COLO829 (cell line): ENCODE results near the gene RAB44.
"Not testable (repeated sequence)": the region's sequence is repeated elsewhere in the genome, so short reads cannot be mapped to it uniquely, and the experiment has no call there.

Source experiments
- DNase-seq: peaks from one replicate; pipeline ENCODE4 v3.0.0; 2012; ENCODE audit warnings: low spot score

RAB44 gene

DNA sequence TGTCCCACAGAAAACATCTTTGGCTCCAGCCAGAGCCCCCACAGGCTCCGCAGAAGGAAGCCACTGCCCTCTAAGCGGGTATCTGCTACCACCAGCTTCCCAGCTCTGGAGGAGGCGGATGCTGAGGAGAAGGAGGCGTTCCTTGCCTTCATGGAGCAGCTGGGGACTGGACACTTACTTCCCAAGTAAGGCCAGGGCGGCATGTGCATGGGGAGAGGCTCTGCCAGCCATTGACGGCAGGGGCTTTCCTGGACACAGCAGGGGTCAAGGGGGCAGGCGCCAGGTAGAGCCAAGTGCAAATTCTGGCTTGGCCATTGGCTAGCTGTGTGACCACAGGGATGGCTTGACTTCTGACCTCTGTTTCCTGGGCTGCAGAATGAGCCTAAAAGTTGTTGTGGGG lies 17.8 kb downstream of the RAB44 start:
- DNase-seq, result no peak

DNA sequence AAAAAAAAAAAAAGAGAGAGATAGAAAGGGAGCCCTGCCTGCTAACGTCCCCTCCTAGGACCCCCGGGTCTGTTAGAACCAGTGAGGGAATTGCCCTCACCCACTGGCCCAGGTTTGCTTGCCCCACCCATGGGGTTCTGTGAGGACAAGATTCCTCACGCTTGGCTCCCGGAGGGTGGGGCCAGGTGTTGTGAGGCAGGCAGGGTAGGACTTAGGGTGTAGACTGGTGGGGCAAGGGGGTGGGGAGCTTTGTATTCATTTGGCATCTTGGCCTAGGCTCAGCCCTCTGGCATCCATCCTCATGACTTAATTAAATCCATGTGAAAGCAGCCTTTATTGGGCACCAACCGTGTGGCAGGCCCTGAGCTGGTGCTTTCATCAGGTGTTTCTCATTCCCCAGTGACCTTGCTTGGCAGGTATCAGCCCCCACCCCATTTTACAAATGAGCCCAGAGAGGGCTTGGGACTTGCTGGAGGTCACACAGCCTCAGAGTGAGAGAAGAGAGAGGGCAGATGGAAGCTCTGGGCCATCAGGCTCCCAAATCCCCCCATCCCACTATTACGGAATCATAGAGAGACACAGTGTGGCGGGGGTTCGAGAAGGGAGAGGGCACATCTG lies 19.0 kb downstream of the RAB44 start:
- no peak for DNase-seq

DNA sequence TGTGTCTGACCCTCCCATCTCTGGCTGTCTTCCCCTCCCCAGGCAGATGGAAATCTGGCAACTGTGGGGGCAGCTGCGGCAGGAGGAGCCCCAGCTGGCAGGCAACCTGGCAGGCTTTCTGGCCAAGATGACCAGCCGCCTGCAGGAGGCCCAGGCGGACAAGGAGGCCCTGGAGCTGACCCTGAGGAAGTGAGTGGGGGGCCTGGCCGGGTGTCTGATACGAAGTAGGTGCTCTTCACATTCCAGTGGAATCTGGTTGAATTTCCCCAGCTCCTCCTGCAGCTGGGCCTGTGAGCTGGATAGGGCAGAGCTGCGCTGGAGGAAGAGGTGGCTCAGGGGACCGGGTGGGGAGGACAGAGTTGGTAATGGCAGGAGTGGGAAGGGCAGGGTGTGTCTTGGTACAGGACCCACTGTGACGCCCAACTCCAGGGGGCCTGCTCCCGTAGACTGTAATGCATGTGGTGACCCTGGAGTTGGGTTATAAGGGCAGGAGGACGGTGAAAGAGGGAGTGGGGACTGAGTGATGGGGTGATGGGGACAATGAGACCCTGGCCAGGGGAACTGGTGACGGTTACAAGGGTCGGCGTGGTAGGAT lies 19.7 kb downstream of the RAB44 start:
- DNase-seq, result no peak

DNA sequence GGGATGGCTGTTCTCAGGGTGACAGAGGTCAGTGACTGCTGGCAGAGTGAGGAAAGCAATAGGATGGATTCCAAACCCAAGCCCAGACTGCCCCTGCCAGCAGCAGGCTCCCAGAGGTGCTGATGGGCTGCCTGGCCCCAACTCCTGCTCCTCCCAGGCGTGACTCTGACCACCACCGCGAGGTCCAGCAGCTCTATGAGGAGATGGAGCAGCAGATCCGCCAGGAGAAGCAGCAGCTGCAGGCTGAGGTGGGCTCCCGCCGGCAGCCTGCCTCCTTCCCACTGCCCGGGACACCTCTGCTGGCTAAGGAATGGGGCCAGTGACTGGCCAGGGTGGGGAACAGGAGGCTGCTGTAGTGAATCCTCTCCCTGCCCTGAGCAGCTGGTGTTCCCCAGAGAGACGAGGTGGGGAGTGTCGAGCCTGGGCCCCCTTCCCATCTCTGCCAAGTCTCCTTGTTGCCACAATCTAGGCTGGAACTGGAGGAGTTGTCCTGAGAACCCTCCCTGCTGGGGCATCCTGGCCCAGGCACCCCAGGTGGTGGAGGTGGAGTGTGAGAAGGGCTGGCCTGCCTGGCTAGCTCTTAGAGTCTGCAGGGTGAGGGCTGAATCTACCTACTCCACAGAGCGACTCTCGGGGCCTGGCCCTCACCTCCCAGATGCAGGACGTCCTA lies 20.4 kb downstream of the RAB44 start:
- DNase-seq, result no peak

DNA sequence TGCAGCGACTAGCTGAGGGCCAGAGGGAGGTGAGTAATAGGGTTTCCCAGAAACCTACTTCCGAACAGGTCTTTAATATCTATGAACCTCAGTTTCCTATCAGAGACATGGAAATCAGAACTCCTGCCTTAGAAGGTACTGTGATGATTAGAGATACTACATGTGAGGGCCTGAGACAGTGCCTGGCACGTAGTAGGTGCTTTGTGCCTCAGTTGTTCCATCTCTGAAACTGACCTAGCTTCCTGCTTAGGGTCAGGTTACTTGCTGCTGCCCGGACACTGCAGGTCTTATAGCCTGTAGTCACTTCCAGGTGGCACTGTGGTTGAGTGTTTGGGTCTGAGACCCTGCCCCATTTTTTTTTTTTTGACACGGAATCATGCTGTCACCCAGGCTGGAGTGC lies 20.9 kb downstream of the RAB44 start:
- no peak for DNase-seq

DNA sequence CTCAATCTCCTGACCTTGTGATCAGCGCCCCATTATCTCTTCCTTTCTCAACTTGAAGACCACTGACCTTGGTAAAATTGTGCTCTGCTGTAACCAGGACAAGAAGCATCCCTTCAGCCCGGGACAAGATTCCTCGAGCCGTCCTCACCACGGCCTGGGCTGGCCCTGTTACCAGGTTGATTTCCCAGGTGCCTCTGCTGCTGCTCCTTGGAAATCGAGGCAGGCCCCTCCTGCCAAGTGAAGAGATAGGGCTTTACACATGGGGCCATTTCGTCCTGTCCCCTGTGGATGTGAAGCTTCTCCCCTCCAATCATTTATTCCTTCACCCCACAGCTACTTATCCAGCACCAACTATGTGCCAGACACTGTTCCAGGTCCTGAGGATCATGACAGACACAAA lies 21.5 kb downstream of the RAB44 start:
- DNase-seq, result no peak

DNA sequence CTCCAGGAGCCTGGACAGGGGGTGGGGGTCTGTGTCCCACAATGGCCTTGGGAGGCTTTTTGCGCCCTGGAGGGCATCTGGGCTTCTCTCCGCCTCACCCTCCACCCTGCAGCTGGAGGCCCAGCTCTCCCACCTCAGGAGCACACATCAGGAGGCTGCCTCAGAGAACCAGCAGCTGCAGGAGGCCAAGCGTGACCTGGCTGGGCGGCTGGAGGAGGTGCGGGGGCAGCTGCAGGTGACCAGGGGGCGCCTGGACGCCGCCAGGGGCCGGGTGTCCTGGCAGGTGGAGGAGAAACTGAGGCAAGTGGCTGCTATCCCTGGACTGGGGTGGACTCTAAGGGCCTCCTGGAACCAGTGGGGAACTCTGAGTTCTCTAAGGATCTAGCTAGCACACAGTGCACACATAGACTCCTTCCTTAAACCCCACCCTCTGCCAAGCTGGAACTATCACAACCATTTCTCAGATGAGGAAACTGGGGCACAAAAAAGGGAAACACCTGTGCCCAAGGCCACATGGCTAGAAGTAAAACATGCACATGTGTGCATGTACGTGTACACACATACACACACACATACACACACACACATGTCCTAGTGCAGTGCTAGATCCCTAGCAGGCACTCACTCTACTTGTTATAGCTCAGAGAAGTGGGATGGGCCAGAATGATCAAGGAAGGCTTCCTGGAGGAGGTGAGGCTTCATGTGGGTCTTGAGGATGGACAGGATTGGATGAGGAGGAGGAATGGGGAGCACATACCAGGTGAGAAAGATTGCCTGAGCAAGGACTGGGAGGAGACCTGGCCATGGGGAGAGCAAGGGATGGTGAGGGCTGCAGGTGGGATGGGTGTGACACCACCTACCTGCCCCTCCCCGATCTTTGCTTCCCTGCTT lies 22.9 kb downstream of the RAB44 start:
- no peak for DNase-seq

DNA sequence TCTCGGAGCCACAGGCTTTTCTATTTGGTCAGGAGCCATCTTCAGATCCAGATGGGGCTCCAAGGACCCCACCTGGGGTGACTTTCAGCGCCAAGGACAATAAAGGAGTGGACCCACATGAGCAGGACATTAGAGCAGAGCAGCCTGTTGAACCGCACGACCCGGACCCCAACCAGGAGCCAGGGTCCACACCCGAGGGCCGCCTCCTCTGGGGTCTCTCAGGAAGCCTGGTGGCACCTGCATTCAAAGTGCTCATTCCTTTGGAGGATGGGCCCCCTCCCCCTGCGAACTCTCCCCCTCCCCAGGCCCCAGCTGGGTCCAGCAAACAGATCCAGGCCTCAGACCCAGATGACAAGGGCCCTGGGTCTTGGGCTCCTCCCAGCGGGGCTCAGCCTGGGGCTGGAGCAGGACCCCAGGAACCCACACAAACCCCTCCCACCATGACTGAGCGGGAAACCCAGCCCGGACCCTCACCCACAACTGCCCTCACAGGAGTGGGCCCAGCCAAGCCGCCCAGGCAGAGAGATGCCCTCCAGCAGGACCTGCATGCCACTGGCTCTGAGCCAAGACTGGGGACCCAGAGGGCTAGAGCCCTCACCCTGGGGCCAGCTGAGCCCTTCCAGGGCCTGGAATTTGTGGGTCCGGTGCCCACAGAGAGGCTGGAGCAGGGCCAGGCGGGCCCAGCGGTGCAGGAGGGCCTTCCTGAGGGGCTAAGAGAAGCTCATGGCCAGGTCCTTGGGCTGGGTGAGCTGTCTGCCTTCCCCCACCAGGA lies 23.9 kb downstream of the RAB44 start:
- no peak for DNase-seq

DNA sequence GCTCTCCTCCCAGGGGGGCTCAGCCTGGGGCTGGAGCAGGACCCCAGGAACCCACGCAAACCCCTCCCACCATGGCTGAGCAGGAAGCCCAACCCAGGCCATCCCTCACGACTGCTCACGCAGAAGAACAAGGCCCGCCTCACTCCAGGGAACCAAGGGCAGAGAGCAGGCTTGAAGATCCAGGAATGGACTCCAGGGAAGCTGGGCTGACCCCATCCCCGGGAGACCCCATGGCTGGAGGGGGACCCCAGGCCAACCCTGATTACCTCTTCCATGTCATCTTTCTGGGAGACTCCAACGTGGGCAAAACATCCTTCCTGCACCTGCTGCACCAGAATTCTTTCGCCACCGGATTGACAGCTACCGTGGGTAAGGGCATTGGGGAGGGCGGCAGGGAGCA lies 24.7 kb downstream of the RAB44 start:
- DNase-seq, result no peak

DNA sequence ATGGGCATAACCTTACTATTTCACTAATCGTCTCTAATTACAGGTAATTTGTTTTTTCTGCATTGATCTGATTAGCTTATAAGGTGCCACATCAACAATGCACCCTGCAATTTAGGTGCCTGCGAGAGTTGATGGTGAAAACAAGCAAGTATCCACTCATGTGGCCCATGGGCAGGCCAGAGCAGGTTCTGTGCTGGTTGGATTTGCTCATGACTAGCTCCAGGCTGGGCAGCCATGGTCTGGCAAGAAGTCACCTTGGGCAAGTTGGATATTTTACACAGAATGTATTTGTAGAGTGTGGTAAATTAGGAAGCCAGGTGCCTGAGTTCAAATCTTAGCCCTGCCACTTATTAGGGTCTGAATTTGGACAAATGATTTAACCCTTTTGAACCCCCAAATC lies 25.3 kb downstream of the RAB44 start:
- DNase-seq, result no peak

DNA sequence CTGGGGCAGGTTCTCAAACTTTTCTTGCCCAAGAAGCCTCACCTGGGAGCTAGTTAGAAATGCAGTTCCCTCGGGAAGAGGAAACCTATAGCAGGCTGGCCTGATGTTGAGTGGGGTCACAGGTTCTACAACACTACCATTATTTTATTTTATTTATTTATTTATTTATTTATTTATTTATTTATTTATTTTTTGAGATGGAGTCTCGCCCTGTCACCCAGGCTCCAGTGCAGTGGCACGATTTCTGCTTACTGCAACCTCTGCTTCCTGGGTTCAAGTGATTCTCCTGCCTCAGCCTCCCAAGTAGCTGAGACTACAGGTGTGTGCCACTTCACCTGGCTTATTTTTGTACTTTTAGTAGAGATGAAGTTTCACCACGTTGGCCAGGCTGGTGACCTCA lies 26.4 kb downstream of the RAB44 start:
- not testable (repeated sequence) for DNase-seq

DNA sequence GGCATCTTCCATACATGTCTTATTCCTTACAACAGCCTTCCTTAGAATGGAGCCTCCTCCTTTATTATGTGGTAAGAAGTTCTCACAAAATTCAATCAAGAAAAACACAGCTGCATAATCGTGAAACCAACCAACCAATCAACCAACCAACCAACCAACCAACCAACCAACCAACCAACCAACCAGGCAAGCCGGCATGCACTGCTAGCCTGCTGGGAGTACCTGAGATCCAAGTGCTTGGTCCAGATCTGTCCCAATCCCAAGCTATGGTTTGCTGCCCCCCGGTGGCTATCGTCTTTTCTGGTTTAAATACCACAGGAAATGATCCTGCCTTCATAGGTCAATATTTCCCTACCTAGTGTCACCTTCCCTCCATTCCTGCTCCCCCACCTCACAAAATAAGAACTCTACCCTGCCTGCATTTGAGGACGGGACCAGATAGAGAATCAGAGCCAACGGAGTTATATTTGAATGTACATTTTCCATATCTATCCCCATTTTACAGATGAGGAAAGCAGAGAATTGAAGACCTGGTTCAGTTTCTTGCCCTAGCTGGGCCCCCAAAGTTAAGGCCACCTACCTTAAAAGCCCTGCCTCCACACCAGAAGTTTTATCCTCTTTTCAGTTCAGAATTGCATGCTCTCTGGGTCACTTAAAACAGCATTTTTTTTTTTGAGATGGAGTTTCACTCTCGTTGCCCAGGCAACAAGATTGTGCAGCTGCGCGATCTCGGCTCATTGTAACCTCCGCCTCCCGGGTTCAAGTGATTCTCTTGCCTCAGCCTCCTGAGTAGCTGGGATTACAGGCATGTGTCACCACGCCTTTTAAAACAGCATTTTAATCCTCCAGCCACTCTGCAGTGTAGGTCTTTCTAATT lies 27.1 kb downstream of the RAB44 start:
- peak; percentile 77 for DNase-seq

DNA sequence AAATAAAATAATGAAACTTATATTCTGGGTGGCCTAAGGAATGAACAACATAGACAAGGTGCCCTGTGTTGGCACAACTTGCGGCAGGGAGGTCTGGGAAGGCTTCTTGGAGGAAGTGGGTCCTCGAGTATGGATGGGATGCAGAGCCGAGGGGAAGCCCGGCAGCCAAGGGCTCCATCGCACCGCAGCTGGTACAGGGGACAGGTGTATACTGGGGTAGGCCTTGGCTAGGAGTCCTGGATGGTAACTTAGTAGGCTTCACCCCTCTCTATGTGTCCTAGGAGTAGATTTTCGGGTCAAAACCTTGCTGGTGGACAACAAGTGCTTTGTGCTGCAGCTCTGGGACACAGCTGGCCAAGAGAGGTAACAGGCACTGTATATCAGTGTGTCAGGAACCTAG lies 28.0 kb downstream of the RAB44 start:
- DNase-seq, result no peak

DNA sequence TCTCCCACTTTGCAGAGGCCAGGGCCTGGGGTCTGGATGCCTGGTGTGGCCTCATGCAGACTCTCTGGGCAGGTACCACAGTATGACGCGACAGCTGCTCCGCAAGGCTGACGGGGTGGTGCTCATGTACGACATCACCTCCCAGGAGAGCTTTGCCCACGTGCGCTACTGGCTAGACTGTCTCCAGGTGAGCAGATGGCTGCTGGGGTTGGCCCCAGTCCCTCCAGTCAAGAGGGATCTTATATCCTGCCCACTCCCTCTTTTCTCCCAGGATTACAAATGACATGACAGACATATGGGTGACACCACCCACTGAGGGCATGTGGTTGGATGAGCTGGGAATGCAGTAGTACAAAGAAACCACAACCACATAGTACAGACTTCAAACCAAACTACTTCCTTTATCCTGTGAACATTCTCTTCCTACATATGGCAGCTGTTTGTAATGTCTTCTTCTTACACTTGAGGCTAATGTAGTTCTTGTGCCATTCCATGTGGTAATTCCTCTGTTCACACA lies 29.9 kb downstream of the RAB44 start:
- peak; percentile 18 for DNase-seq

DNA sequence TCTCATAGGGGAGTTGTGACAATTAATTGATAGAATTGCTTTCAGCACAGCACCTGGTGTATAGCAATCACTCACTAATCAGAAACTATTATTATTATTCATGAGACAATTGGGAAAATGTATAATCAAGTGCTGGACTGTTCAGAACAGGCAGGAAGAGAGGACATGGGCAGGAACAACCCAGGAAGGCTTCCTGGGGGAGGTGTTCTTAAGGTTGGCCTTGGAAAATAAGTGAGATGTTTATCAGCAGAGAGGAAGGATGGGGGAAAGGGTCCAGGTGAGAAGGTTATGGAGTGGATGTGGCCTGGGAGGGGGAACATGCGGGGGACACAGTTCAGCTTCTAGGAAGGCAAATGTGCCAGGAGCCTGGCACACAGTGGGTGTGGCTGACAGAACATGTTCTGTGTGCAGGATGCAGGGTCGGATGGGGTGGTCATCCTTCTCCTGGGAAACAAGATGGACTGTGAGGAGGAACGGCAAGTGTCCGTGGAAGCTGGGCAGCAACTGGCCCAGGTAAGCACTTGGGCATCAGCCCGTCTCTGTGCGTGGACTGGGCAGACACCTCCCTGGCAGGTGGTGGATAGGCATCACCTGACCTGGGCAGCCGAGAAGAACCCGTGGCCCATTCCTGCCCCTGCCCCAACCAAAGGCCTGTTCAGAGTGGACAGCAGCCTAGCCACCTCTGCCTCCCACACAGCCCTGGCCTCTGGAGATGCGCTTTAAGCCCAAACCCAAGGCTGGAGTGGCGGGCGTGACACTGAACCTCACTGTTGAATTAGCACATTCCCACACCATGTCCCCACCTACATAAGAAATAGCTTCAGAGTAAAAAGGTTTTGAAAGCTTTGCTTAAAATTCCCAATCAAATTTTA lies 30.9 kb downstream of the RAB44 start:
- DNase-seq, result no peak

DNA sequence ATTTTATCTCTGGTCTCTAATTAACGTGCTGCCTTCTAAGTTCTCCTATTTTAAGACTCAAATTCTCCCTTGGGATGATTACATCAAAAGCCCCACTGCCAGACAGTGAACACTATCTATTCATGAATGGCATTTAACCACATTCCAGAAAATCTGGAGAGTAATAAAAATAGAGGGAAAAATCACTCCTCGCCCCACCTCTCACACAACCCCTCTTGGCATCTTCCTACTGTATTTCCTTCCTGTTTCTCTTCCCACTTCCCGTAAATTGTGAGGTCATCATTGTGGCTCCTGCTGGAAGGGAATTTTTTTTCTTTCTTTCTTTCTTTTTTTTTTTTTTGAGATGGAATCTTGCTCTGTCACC lies 31.5 kb downstream of the RAB44 start:
- peak; percentile 90 for DNase-seq

DNA sequence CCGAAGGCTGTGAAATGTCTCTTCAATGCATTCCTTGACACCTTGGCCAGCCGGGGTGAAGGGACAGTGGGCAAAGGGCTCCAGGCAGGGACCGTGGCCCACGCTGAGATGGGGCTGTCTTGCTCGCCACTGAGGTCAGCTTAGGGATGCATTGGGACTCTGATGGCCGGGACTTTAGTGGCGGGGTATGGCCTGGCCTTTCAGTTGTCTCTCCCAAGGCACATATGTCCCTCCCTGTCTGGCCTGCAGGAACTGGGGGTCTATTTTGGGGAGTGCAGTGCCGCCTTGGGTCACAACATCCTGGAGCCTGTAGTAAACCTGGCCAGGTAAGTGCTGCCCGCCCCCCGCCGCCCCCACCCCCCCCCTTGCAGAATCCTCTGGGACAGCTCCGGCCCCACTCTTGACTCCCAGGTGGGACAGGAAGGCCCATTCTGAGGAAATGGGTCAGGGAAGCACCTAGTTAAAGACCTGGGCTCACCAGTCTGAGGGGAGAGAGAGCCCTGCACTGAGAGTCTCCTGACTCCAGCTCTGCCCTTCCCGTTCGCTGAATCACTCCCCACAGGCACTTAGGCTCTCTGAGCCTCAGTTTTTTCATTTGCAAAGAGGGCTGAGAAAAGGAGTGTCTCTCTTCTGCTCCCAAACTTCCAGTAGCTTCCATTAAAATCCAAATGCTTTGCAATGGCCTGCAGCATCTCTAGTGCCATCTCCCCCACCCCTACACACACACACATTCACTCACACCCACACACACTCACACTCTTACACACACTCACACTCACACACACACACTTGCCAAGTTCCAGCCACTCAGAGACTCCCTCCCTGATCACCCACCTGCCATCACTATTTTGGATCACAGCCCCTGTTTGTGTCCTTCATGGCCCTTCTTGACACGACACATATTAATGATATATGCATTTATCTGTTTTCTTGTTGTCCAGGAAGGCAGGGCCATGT lies 33.1 kb downstream of the RAB44 start:
- no peak for DNase-seq

DNA sequence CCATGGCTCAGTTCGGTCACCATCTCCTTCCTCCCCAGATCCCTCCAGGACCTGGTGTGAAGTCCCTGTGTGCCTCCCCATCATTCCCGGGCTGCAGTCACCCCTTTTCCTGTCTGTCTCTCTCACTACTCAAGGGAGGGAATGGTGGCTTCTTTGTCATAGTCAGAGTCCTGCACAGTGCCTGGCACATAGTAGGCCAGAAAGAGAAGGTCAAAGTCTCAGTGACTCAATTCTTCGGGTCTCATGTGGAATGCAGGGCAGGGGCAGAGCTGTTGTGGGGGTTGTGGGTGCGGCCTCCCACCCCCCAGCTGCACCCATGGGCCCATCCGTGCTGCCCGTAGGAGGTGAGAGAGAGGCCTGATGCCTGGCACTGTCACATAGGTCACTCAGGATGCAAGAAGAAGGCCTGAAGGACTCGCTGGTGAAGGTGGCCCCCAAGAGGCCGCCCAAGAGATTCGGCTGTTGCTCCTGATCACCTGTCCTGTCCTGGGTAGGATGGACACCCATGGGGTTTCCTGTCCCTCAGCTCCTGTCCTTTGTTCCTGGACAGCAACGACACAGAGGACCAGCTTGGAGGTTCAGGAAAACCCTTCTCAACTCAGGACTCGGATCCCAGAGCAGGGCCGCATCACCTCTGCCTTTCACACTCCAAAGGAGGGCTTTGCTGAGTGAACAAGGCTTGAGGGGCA lies 34.1 kb downstream of the RAB44 start:
- no peak for DNase-seq
